HG03354 (cell line): Measurements from ENCODE around the gene PSMD9.
"Not testable (repeated sequence)": the region's sequence is repeated elsewhere in the genome, so short reads cannot be mapped to it uniquely, and the experiment has no call there.

Experiments
- ATAC-seq: cut with Tn5 transposase; IDR thresholded peaks from one replicate; pipeline ENCODE4 v1.9.1; 2021; ENCODE audit warnings: mild to moderate bottlenecking; ENCODE audit not compliant: unreplicated experiment, poor library complexity, severe bottlenecking

Gene PSMD9

GRCh38 chr12:121917950-121918678, 29.5 kb downstream of the PSMD9 start, which contains the start of gene CFAP251:
Gene CFAP251, plus strand, starts transcription at chr12:121918592. Its CDS starts 2,714 bp downstream, at chr12:121921306.
- peak; percentile 99 for ATAC-seq

- peak; percentile 39 for ATAC-seq
Observed at GRCh38 chr12:121918679-121919038, 30.1 kb downstream of the PSMD9 start.

- no peak for ATAC-seq
Observed at GRCh38 chr12:121921066-121921465, 32.5 kb downstream of the PSMD9 start.

- no peak for ATAC-seq
Observed at GRCh38 chr12:121925358-121925695, 36.7 kb downstream of the PSMD9 start.

- no peak for ATAC-seq
Observed at GRCh38 chr12:121926874-121927706, 38.5 kb downstream of the PSMD9 start.

GRCh38 chr12:121927813-121928212, 39.2 kb downstream of the PSMD9 start:
- ATAC-seq, result no peak

GRCh38 chr12:121929545-121929944, 41.0 kb downstream of the PSMD9 start:
- ATAC-seq, result not testable (repeated sequence)

- no peak for ATAC-seq
Observed at GRCh38 chr12:121930862-121931261, 42.3 kb downstream of the PSMD9 start.

GRCh38 chr12:121932176-121932536, 43.6 kb downstream of the PSMD9 start:
- no peak for ATAC-seq

GRCh38 chr12:121932914-121933521, 44.4 kb downstream of the PSMD9 start:
- no peak for ATAC-seq

- ATAC-seq, result no peak
Observed at GRCh38 chr12:121933522-121934308, 45.1 kb downstream of the PSMD9 start.

GRCh38 chr12:121934309-121934664, 45.7 kb downstream of the PSMD9 start:
- no peak for ATAC-seq

- no peak for ATAC-seq
Observed at GRCh38 chr12:121937654-121938053, 49.1 kb downstream of the PSMD9 start.

GRCh38 chr12:121939186-121939585, 50.6 kb downstream of the PSMD9 start:
- ATAC-seq, result no peak

- ATAC-seq, result no peak
Observed at GRCh38 chr12:121939992-121940766, 51.6 kb downstream of the PSMD9 start.

GRCh38 chr12:121942145-121942718, 53.6 kb downstream of the PSMD9 start:
- ATAC-seq, result no peak

- no peak for ATAC-seq
Observed at GRCh38 chr12:121943926-121944325, 55.3 kb downstream of the PSMD9 start.

- ATAC-seq, result no peak
Observed at GRCh38 chr12:121946313-121947025, 57.9 kb downstream of the PSMD9 start.
